Sigmoid colon (tissue), 4 donors: Measurements from ENCODE around the gene RETREG1.

Source experiments
- CTCF ChIP-seq, 4 experiments: fragments of 450-650 bp in 3 of 4; fragments of 200-600 bp in 1 of 4; IDR thresholded peaks; one replicate each; pipeline ENCODE4 v1.5.1; 2016 to 2019; ENCODE audit warnings: antibody characterized with exemption in 4 of 4, mild to moderate bottlenecking in 3 of 4, moderate library complexity in 2 of 4
- EP300 ChIP-seq, 4 donors: sonication (generic); formaldehyde crosslinking; IDR thresholded peaks; one replicate each; pipeline ENCODE4 v1.6.1; 2017; ENCODE audit warnings: antibody characterized with exemption in 4 of 4
- POLR2A ChIP-seq, 2 donors: fragments of 450-650 bp; IDR thresholded peaks; one replicate each; pipeline ENCODE4 v1.6.1; 2016; ENCODE audit warnings: antibody characterized with exemption in 2 of 2, mild to moderate bottlenecking in 2 of 2, moderate library complexity in 2 of 2
- POLR2AphosphoS5 ChIP-seq, 4 donors: sonication (generic); formaldehyde crosslinking; IDR thresholded peaks; one replicate each; pipeline ENCODE4 v1.6.1; 2017; ENCODE audit warnings: antibody characterized with exemption in 4 of 4

GRCh38 chr5:16644301-16644889 is 27.6 kb upstream of the RETREG1 start:
- TF ChIP-seq CTCF (IDR thresholded peaks at IDR 0.05) (no peak), POLR2A (IDR thresholded peaks at IDR 0.05) (no peak), POLR2AphosphoS5 (IDR thresholded peaks at IDR 0.05) (no peak), EP300 (IDR thresholded peaks at IDR 0.05) (no peak)
